ENCODE data around the gene TSN.

DNA sequence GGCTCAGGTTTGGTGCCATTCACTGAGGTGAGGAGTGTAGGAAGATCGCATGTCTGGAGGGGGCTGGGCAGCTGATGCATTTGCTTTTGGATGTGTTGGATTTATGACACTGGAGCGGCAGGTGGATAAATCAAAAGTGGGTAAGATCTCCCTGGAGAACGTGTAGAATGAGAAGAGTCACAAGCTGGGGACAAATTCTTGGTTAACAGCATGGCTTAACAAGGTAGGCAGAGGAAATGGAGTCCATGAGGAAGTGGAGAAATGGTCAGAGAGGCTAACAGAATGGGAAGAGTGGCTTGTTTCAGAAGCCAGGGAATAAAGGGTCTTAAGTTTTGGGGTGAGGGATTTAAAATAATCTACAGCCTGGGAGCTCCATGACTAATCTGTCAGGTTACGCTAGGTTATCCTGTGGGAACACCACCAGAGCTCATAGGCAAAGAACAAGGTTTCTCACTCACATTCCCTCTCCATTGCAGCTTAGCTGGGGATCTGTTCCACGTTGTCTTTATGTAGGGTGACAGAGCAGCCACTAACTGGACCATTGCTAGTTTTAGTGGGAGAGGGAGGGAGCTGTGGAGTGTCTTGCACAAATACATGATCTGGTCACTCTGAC lies 12.8 kb downstream of the TSN start:
- TF ChIP-seq, protein P1, sequence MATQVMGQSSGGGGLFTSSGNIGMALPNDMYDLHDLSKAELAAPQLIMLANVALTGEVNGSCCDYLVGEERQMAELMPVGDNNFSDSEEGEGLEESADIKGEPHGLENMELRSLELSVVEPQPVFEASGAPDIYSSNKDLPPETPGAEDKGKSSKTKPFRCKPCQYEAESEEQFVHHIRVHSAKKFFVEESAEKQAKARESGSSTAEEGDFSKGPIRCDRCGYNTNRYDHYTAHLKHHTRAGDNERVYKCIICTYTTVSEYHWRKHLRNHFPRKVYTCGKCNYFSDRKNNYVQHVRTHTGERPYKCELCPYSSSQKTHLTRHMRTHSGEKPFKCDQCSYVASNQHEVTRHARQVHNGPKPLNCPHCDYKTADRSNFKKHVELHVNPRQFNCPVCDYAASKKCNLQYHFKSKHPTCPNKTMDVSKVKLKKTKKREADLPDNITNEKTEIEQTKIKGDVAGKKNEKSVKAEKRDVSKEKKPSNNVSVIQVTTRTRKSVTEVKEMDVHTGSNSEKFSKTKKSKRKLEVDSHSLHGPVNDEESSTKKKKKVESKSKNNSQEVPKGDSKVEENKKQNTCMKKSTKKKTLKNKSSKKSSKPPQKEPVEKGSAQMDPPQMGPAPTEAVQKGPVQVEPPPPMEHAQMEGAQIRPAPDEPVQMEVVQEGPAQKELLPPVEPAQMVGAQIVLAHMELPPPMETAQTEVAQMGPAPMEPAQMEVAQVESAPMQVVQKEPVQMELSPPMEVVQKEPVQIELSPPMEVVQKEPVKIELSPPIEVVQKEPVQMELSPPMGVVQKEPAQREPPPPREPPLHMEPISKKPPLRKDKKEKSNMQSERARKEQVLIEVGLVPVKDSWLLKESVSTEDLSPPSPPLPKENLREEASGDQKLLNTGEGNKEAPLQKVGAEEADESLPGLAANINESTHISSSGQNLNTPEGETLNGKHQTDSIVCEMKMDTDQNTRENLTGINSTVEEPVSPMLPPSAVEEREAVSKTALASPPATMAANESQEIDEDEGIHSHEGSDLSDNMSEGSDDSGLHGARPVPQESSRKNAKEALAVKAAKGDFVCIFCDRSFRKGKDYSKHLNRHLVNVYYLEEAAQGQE (IDR thresholded peaks at IDR 0.05; ENCODE audit: insufficient replicate concordance, low read depth), result no peak
- TF ChIP-seq, protein P2, sequence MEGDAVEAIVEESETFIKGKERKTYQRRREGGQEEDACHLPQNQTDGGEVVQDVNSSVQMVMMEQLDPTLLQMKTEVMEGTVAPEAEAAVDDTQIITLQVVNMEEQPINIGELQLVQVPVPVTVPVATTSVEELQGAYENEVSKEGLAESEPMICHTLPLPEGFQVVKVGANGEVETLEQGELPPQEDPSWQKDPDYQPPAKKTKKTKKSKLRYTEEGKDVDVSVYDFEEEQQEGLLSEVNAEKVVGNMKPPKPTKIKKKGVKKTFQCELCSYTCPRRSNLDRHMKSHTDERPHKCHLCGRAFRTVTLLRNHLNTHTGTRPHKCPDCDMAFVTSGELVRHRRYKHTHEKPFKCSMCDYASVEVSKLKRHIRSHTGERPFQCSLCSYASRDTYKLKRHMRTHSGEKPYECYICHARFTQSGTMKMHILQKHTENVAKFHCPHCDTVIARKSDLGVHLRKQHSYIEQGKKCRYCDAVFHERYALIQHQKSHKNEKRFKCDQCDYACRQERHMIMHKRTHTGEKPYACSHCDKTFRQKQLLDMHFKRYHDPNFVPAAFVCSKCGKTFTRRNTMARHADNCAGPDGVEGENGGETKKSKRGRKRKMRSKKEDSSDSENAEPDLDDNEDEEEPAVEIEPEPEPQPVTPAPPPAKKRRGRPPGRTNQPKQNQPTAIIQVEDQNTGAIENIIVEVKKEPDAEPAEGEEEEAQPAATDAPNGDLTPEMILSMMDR (IDR thresholded peaks at IDR 0.05; ENCODE audit: insufficient read depth, low read length), result no peak
- no peak for TF ChIP-seq POLR2AphosphoS5 (IDR thresholded peaks at IDR 0.05; ENCODE audit: low read depth)
- TF ChIP-seq SPI1 (IDR thresholded peaks at IDR 0.05; ENCODE audit: borderline replicate concordance, low read depth), result no peak; the same call in 1 of the 2 replicates
- no peak for TF ChIP-seq GABPA (IDR thresholded peaks at IDR 0.05; ENCODE audit: low read depth)
